Glutamatergic neuron (in vitro differentiated cells): ENCODE results near the gene FOXR2. TPM values are rescaled to one million over a fixed set of nuclear protein-coding genes. Genes with fewer than 3 reads are reported as not detected.

Experiments
- DNase-seq: peaks from one replicate; pipeline ENCODE4 v3.0.0; 2022
- H3K27ac Mint-ChIP-seq: one replicate; pipeline ENCODE4 v1.8.0; 2020; ENCODE audit warnings: mild to moderate bottlenecking, mixed read lengths, inconsistent platforms; ENCODE audit not compliant: unreplicated experiment
- H3K27me3 Mint-ChIP-seq: one replicate; pipeline ENCODE4 v1.8.0; 2020; ENCODE audit warnings: mild to moderate bottlenecking, moderate library complexity, mixed read lengths, inconsistent platforms; ENCODE audit not compliant: unreplicated experiment
- H3K36me3 Mint-ChIP-seq: one replicate; pipeline ENCODE4 v1.8.0; 2020; ENCODE audit warnings: mild to moderate bottlenecking, mixed read lengths, inconsistent platforms; ENCODE audit not compliant: unreplicated experiment
- H3K4me1 Mint-ChIP-seq: one replicate; pipeline ENCODE4 v1.8.0; 2020; ENCODE audit warnings: mild to moderate bottlenecking, low read depth, mixed read lengths, inconsistent platforms; ENCODE audit not compliant: unreplicated experiment
- H3K4me3 Mint-ChIP-seq: one replicate; pipeline ENCODE4 v1.8.0; 2020; ENCODE audit warnings: mild to moderate bottlenecking, mixed read lengths, inconsistent platforms; ENCODE audit not compliant: unreplicated experiment
- H3K9me3 Mint-ChIP-seq: one replicate; pipeline ENCODE4 v1.8.0; 2020; ENCODE audit warnings: mild to moderate bottlenecking, moderate library complexity, mixed read lengths, inconsistent platforms; ENCODE audit not compliant: unreplicated experiment
- long read RNA-seq: library from polyadenylated mRNA; unstranded; transcript quantifications from one replicate; pipeline ENCODE4 v2.0.0, GENCODE V29; 2020; ENCODE audit not compliant: unreplicated experiment
- total RNA-seq: library from RNA; stranded (reverse); fragmentation: NEBNext Ultra II Directional; extraction: Animal tissue kit (Norgen Biotek cat#: 25700); gene quantifications from one replicate; pipeline ENCODE4 v1.2.1, GENCODE V29; 2021; ENCODE audit not compliant: unreplicated experiment
- TF ChIP-seq, protein P1 (sequence below): fragments of 200-600 bp; sonication (generic); IDR thresholded peaks from one replicate; pipeline ENCODE4 v1.5.0; 2021; ENCODE audit not compliant: partially characterized antibody, unreplicated experiment

The FOXR2 gene
- not detected for total RNA-seq
- long read RNA-seq, result 0 reads

GRCh38 chrX:55623100-55623499 is at the start of gene FOXR2:
FOXR2 (plus strand) TSS chrX:55623400; CDS start chrX:55623712, 312 bp downstream.
- Mint-ChIP-seq H3K27me3 (no peaks in the 10 kb centered on the region), H3K4me3 (no peak within 1 kb of the TSS), H3K4me1 (no peaks in the 10 kb centered on the region), H3K36me3 (no peaks in the 10 kb centered on the region), H3K27ac (no peak within 1 kb of the TSS), H3K9me3 (no peaks in the 10 kb centered on the region)
- TF ChIP-seq, protein P1, sequence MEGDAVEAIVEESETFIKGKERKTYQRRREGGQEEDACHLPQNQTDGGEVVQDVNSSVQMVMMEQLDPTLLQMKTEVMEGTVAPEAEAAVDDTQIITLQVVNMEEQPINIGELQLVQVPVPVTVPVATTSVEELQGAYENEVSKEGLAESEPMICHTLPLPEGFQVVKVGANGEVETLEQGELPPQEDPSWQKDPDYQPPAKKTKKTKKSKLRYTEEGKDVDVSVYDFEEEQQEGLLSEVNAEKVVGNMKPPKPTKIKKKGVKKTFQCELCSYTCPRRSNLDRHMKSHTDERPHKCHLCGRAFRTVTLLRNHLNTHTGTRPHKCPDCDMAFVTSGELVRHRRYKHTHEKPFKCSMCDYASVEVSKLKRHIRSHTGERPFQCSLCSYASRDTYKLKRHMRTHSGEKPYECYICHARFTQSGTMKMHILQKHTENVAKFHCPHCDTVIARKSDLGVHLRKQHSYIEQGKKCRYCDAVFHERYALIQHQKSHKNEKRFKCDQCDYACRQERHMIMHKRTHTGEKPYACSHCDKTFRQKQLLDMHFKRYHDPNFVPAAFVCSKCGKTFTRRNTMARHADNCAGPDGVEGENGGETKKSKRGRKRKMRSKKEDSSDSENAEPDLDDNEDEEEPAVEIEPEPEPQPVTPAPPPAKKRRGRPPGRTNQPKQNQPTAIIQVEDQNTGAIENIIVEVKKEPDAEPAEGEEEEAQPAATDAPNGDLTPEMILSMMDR, result no peak
- DNase-seq, result no peak

DNA sequence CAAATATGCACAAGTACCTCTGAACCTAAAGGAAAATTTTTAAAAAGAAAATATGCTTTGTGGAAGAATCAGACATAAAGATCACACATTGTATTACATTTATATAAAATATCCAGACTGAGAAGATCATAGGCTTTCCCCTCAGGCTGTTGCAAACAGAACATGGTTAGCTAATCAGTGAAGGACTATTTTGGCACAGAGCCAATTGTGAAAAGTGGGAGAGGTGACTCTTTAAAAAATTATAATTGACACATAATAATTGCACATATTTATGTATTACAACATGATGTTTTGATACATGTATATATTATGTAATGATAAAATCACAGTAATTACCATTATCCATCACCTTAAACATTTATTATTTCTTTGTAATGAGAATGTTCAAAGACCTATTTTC is 44.1 kb upstream of the FOXR2 start:
- no peaks in the 10 kb centered on the region for H3K9me3 Mint-ChIP-seq

GRCh38 chrX:55582447-55582846 is 40.8 kb upstream of the FOXR2 start:
- Mint-ChIP-seq H3K27ac (no peak overlapping the region), H3K9me3 (no peaks in the 10 kb centered on the region), H3K4me1 (no peaks in the 10 kb centered on the region), H3K27me3 (no peaks in the 10 kb centered on the region), H3K4me3 (no peak overlapping the region), H3K36me3 (no peaks in the 10 kb centered on the region)
- TF ChIP-seq, protein P1, result no peak
- DNase-seq, result no peak

More for the DNA sequence above, 44.1 kb upstream of the FOXR2 start:
- H3K27ac Mint-ChIP-seq, result no peak overlapping the region
- H3K4me3 Mint-ChIP-seq, result no peak overlapping the region
- DNase-seq, result no peak
- H3K27me3 Mint-ChIP-seq, result no peaks in the 10 kb centered on the region
- TF ChIP-seq, protein P1, result no peak
- H3K4me1 Mint-ChIP-seq, result no peaks in the 10 kb centered on the region
- no peaks in the 10 kb centered on the region for H3K36me3 Mint-ChIP-seq

DNA sequence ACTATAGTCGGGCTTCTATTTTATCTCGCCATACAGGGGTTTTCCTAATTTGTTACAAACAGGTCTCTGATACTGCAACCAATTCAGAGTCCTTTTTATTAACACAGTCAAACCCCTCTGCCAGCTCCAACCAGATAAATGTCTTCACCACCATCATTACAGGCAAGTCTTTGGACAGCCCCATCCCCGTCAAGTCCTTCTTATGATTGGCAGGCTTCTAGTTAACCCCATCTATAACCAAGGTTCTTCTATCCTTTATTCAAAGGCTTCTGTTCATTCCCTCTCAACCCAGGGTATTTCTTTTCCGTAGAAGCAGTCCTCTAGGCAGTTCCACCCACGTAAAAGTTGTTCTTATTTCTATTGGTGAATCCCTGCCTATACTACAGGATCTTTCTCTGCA is 29.9 kb upstream of the FOXR2 start:
- Mint-ChIP-seq H3K27ac (no peak overlapping the region), H3K4me1 (no peaks in the 10 kb centered on the region), H3K27me3 (no peaks in the 10 kb centered on the region), H3K9me3 (no peaks in the 10 kb centered on the region), H3K4me3 (no peak overlapping the region), H3K36me3 (no peaks in the 10 kb centered on the region)
- no peak for DNase-seq
- TF ChIP-seq, protein P1, result no peak

DNA sequence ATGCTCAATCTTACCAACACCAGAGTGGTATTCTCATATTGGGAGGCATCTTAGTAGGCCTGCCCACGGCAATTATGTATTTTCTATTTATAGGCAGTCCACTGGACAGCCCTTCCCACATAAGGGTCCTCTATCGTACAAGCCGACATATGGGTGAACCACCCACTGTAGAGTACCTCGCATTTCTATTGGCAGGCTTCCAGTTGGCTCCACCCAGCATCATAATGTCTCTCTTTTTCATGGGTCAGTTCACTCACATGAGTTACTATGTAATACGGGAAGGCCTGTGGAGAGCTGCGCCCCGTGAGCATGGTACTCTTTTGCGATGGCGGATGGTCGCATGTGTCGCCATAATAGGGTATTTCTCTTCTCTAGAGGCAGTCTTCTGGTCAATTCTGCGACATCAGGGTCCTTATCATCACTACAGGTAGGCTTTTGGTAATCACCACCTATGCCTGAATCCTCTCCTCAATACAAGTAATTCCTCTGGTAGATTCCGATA is 29.4 kb upstream of the FOXR2 start:
- Mint-ChIP-seq H3K9me3 (no peaks in the 10 kb centered on the region), H3K27me3 (no peaks in the 10 kb centered on the region), H3K4me3 (no peak overlapping the region), H3K27ac (no peak overlapping the region), H3K36me3 (no peaks in the 10 kb centered on the region), H3K4me1 (no peaks in the 10 kb centered on the region)
- no peak for DNase-seq
- TF ChIP-seq, protein P1, result no peak
